ENCODE results near the gene CDH5.

CDH5 gene

DNA sequence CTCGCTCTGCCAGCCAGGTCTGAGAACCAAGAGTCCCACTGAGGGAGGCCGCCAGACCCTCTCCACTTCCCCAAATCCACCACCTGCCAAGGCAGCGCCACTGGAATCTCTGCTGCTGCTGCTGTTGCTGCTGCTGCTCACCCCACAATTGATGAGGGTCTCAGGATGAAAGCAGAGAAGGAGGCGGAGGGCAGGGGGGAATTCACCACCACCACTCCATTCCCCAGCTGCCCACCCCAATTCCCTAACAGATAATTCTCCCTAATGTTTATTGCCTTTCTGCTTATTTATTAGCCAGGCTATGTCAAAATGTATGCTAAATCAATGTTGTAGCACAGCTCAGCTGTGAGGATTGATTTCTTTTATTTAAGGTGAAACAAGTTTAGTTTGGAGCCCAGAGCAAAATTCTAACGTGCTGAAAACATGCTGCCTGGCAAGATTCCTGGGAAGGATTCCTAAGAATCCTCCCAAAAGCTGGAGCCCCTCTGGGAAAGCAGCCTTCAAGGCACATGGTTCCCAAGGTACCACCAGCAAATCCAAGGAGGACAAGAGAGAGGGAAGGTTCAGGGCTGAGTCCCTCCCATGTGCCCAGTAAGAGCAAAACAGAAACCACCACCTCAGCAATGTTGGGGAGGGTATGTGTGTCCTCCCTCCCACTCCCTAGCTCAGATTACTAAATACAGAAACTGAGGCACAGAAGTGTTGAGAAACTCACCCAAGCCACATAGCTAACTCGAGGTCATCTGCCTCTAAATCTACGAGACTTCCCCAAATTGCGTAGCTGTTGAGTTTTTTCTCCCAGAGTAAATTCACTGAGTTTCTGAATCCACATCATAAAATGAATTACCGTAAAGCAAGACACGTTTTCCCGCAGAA, 12.2 kb upstream of the CDH5 start:
- DNase-seq = no peak

DNA sequence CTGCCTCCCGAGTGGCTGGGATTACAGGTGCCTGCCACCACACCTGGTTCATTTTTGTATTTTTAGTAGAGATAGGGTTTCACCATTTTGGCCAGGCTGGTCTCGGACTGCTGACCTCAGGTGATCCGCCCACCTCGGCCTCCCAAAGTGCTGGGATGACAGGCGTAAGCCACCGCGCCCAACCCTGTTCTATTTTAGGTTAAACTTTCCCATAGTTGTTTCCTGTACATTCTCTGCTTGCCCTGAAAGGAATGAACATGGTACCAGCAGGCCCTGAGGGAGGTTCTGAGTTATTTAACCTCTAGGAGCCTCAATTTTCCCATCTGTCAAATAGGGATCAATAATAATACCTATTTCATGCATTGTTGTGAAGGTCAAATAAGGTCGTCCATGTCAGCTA, 11.0 kb upstream of the CDH5 start:
- DNase-seq = no peak

DNA sequence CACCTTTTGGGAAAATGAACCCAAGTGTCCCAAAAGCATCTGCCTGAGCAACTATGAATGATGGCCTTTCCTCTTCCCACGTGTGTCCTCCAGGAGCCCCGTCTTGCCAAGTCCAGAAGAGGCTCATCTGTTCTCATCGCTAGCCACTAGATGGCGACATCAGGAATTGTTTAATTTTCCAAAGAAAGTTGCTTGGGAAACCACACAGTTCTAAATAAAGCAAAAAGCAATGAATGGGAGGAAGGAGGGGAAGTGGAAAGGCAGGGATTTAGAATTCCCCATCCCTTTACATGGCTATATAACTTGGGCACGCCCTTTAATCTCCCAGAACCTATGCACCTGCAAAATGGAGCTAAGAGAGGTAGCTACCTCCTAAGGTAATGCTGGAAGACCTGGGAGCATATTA, 9.0 kb upstream of the CDH5 start:
- DNase-seq = no peak

DNA sequence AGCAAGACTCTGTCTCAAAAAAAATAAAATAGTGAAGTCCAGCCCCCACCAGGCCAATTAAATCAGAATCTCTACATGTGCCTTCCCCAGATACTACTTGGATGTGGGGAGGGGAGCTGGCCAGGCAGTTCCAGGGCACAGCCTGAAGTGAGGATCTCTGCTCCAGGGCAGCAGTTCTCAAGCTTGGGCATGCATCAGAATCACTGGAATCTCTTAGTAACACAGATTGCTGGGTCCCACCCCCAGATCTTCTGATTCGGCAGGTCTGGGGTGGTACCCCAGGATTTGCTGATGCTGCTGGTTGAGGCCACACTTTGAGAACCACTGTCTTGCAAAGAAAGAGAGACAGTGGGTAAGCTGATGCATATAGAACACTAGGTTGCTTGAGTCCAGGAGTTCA, 8.3 kb upstream of the CDH5 start:
- no peak for DNase-seq

DNA sequence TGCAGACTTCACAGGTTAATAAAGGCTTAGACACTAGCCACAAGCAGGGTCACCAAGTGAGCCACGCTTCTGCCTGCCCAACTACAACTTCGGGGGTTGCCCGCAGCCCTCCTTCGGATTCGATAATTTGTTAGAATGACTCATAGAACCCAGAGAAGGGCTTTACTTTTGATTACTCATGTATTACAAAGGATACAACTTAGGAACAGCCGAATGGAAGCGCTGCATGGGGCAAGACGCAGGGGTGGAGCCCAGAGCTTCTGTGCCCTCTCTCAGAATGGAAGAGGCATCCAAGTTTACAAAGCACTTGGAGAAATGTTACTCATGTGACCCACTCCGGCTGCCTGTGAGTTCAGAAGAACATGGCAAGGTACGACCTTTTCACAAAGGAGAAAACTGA, 7.5 kb upstream of the CDH5 start:
- DNase-seq = no peak

DNA sequence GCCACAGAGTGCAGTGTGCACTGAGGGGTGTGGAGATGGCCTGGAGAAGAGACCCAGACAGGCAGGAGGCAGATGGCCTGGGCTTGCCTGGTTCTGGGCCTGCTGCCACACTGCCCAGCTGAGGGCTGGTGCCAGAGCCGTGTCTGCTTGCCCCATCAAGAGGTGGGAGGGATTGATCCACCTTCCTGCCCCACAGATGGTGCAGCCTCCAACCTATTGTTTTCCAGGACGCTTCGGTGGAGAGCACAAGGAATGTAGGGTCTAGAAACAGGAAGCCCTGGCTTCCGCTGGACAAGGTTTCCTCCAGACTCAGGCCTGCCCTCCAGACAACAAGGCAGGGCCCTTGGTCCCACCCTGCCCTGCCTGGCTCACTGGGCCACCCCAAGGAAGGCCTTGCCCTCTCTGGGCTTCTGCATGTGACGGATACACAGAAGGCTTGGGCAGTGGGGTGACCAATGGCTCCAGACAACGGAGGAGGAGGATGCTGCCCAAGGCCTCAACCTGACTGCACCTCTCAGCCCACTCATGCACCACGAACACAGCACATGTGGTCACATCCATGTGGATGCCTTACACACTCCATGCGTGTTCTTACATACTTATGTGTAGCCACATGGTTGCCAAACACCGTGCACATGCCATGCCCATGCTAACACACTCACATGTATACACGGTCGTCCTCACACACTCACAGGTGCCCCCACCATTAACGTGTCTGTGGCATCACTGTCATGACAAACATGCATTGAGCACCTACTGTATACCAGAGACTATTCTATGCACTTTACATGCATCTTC, 6.5 kb upstream of the CDH5 start:
- no peak for DNase-seq

DNA sequence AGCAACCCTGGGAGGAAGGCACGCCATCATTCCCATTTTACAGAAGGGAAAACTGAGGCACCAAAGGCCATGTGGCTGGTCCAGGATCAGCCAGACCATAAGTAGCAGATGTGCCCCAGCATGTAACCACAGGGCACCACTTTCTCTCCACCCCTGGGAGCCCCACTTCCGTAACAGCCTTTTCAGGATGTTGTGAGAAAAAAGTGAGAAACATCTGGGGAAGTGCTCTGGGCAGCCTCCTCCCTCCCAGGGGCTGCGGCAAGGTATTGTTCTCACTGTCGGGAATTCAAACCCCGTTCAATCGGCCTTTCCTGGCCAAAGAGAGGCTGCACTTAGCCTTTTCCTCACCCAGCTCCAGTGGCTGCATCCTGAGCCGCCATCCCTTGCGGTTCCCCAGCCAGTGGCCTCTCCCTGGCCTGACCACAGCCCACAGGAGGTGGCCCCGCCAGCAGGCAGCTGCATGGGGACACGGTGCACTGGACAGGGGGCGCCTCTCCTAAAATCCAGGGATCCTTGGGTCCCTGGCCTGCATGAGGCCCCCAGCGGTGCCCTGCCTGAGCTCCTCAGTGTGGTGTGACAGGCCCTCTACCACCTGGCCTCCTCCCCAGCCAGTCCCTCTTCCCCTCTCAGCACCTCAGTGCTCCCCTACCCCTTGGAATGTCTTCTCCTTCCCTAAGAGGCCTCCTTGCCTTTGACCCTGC, 5.7 kb upstream of the CDH5 start:
- DNase-seq = no peak

DNA sequence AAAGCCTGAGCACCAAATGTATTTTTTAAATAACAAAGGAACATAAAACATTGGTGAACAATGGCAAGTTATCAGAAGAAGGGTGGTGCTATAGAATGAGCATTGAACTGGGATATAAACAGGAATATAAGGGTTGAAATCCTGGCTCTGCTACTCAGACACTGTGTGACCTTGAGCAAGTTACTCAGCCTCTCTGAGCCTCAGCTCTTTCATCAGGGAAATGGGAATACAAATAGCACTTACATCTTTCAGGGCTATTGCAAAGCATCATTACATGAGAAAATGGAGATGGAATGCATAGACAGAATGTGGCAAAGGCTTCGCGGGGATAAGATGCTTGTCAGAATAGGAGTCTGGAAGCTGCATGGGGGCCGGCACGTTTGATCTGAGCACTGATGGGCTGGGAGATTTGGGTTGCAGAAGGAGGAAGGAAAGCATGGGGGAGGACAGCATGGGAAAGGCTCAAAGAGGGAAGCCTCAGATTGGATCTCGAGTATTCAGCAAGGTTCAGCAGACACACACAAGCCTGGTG, 4.8 kb upstream of the CDH5 start:
- DNase-seq = no peak

DNA sequence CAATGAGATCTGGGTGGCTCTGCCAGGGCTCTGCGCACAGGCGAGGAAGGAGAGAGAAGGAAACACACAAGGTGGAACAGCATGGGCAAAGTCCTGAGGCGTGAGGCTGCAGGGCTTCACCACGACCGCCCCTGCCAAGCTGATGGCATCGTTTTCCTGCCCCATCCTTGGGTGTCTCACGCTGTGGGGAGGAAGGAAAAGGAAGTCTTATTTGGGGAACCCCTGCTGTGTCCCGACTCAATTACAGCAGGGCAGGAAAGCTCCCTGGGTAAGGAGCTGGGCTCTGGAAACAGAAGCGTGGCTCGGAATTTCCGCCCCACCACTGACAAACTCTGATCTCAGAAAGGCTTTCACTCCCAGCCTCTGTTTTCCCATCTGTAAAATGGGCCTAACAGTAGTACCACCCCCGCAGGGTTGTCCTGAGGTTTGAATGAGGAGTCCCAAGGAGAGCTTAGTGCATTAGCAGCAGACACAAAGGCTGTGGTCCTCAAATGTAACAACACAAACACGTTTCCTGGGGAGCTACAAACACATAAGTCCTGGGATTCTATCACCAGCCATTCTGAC, 3.2 kb upstream of the CDH5 start:
- no peak for DNase-seq

DNA sequence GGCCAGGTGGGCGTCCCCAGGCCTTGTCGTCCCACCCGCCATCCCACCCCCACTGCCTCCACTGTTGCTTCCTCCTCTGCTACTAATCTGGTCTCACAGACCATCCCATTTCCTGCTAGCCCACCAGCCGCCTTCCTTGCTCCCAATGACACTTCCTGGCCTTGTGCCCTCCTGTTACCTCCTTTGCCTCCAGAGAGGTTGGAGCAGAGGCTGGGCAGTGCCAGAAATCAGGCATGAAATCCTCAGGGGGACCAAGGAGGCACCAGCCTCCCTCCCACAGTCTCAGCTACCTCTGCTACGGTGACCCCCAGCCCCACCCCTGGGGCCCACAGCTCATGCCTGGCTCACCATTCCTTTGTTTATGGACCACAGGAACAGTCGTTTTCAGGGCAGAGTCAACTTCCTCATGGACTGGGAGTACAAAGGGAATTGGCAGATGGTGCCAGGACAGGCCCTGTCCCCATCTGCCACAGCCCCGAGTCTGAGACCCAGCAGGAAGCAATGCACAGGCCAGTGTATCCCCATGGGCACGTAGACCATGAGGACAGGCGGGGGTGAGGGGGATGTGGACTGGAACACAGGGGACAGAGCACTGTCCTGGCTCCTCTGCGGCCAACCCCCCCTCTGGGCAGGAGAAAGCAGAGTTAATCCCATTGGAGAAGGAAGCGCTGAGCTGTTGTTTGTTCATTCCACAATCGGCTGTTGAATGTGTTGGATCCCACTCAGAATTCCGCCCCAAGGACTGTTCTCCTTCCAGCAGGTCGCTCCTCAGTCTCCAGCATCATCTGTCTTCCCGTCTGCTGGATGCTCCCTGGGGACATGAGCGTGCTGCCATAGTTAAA, 2.2 kb upstream of the CDH5 start:
- no peak for DNase-seq

DNA sequence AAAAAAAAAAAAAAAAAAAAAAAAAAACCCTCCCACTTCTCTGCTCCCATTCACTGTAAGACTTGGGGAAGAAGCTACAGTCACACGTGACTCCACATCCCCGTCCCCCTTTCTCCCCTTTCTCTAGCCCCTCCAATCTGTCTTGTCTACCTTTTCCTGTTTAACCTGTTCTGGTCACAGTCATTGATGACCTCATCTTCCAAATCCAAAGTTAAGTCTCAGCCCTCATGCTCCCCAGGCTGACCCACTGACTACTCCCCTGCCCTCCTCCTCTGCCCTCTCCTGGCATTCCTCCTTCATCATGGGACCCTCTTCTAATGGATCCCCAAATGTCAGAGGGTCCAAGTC, 1.6 kb upstream of the CDH5 start:
- DNase-seq = no peak

DNA sequence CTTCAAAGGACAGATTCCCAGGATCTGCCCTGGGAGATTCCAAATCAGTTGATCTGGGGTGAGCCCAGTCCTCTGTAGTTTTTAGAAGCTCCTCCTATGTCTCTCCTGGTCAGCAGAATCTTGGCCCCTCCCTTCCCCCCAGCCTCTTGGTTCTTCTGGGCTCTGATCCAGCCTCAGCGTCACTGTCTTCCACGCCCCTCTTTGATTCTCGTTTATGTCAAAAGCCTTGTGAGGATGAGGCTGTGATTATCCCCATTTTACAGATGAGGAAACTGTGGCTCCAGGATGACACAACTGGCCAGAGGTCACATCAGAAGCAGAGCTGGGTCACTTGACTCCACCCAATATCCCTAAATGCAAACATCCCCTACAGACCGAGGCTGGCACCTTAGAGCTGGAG, 840 bp upstream of the CDH5 start:
- no peak for DNase-seq

DNA sequence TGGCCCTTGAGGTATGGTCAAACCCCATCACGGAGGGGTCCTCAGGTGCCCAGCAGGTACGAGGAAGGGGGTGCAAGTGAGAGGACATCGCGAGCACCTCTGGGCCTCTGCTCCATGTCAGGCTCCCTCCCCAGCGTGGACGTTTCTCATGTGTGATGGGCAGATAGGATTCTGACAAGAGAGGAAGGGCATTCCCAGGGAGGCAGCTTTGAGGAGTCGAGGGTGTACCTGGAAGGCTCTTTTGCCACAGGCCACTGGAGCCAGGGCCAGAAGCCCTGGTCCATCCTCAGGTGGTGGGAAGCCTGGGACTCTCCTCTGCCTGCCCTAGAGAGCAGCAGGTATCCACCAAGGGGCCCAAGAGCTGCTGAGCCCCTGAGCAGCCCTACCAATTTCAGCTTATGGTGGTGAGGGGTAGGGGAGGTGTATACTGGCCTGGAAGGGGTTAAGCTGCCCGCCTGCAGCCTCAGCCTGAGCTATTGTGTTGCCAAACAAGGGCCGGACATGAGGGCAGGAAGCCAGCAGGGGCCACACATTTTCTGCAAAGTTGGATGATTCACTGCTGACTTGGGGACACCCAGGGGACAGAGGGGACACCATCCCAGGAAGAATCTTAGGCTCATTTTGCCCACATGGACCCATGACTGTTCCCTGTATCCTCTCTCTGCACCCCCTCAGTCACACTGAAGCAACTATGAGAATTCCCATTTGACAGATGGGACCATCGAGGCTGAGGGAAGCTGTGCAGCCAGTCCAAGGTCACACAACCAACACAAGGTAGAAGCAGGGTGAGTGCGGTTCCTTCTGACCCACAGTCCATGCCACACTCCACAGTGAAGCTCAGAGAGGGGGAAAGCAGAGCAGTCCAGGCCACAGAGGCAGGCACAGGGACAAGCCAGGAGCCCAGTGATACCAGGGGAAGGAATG, 1.7 kb downstream of the CDH5 start:
- DNase-seq = no peak

DNA sequence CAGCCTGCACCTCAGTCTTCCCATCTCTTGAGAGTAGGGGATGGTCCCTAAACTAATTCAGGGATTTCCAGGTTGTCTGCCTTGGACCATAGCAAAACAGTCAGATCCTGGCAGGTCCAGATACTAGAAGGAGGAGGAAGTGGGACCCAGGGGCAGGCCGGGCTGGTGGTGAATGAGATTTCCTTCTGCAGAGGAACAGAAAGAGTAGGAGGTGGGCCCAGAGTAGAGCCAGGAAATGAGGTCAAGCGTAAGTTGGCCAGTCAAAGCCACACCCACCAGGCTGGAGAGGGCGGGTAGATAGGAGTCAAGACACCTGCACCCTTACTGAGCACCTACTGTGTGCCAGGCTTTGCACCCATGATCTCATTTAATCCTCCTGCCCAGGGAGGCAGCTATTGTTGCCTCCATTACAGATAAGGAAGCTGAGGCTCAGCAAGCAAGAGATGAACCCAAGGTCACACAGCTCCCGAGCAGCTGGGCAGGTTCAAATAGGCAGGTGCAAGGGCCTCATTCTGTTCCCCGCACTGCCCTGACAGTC, 2.6 kb downstream of the CDH5 start:
- DNase-seq = no peak

DNA sequence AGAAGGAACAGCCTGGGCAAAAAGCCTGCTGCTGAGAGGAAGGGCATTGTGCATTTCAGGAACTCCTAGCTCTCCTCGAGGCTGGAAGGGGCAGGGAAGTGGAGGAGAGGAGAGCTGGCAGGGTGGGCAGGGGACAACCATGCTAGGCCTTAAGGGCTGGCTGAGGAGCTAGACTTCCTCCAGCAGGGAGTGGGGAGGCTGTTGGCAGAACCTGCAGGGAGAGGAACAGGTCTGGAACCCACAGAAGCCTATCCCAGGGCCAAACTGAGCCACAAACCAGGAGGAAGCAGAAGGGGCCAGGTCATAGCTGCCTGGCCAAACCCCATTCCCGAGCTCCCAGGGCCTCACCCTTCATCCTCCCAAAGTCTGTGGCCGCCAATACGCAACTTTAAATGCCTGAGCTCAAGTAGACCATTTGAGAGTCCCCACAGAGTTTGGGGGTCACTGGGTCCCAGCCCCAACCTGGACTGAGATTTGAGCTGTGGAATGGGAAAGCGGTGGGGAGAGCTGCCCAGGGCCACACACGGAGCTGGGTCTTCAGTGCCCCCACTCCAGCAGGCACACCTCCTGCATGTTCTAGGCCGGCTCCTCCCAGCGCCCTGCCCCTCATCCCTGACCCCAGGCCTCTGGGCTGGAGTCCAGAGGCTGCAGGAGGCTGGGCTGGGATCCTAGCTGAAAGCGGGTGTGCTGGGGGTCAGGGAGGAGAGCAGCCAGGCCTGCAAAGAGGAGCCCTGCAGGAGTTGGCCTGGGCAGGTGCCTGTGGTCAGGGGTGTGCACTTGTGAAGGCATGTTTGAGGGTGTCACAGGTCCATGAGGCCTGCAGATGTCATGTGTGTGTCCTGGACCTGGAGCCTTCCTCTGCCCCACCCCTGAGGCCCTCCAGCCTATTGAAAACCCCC, 4.5 kb downstream of the CDH5 start:
- no peak for DNase-seq

DNA sequence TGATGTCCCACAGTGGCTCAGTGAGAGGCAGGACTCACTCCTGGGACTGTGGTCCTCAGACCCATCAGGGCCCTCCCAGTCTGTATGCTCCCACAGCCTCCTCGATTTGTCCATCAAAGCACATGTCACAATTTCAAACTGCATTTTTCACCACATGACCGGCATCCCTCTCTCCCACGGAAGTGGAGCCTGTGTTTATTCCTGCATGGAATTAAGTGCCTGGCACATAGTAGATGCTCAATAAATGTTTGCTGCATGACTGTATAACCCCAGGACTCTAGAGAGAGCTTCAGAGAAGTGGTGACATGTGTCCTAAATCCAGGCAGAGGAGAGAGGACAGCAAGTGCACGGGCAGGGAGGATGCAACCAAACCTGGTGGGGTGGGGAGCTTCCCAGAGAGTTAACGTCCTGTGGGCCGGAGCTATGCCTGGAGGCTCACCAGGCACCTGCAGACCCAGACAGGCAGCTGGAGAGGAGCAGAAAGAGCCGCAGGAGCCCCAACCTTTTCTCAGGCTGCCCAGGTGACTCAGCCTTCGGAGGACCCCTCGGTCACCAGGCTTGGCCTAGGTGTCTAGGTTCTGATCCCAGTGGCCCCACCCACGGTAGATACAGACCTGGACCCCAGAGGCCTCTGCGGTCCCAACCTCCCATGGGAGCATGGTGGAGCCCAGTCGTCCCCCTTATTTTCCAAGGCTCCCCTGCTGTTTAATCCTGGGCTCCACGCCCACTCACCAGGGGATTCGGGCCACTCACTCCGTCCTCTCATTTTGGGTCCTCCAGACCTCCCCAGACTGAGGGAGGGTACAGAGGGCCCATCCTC, 5.8 kb downstream of the CDH5 start:
- no peak for DNase-seq

DNA sequence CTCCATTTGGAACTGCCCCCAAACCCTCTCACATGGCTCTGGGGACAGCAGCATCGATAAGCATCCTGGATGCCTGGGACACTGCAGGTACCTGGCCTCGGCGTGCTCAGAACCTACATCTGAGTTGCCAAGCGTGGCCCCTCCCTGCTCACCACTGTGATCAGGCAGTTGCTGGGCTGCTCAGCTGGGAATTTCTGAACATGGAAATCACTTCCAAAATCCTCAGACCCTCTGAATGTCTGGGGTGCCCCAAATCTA, 6.3 kb downstream of the CDH5 start:
- DNase-seq = no peak

DNA sequence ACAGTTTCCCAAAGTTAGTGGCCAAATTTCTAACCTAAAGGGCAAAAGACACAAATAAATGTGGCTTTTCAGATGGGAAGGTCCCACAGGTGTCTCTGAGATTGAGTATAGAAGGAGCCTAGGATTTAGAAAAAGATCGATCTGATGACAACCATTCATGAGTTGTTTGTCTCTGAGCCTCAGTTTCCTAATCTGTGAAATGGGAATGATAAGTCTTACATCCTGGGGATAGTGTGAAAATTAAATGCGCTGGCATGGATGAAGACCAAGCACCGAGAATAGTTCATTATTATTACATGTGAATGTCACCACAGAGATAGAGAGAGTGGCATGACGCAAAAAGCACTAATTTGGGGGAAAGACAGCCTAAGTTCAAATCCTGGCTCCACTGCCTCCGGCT, 7.2 kb downstream of the CDH5 start:
- DNase-seq = no peak

DNA sequence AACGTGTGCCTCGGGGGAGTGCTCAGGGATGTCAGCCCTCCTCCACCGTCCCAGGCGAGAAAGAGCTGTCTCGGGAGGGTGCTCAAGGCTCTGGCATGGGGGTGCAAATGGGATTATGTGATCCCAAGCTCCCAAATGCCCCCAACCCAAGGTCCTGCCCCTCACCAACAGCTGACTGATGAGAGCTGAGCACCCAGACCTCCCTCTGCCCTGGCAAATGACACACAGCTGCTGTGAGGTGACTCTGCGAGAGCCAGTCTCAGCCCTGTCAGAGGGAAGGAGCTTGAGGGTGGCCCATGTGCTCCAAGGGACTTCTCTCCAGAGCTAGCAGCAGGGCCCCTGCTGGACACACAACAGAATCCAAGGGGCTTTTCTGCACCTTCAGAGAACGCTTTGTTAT, 7.7 kb downstream of the CDH5 start:
- no peak for DNase-seq
